Measurements from ENCODE around the gene PNRC1. TPM values are rescaled to one million over a fixed set of nuclear protein-coding genes. Genes with fewer than 3 reads are reported as not detected.

Gene PNRC1
- polyA plus RNA-seq, 1 donor from 2014 or later, result 22.2 TPM

- TF ChIP-seq SMC3 (conservative IDR thresholded peaks at IDR 0.05; ENCODE audit: poor library complexity), result no peak
- no peak for TF ChIP-seq POLR2AphosphoS5 (IDR thresholded peaks at IDR 0.05)
- TF ChIP-seq MXI1 (conservative IDR thresholded peaks at IDR 0.05; ENCODE audit: poor library complexity, severe bottlenecking), result no peak
- TF ChIP-seq CTCF (IDR thresholded peaks at IDR 0.05; ENCODE audit: poor library complexity, severe bottlenecking), result no peak
- no peak for TF ChIP-seq TAF1 (IDR thresholded peaks at IDR 0.05; ENCODE audit: low read depth)
- TF ChIP-seq EZH2 (IDR thresholded peaks at IDR 0.05; ENCODE audit: borderline replicate concordance, insufficient read depth, low read length, poor library complexity, severe bottlenecking), result no peak
- no peak for TF ChIP-seq EP300 (conservative IDR thresholded peaks at IDR 0.05; ENCODE audit: poor library complexity, severe bottlenecking)
- no peak for TF ChIP-seq RAD21 (conservative IDR thresholded peaks at IDR 0.05)
- no peak for TF ChIP-seq REST (IDR thresholded peaks at IDR 0.05; ENCODE audit: borderline replicate concordance)
- no peaks in the 10 kb centered on the region for H3F3A ChIP-seq (ENCODE audit: insufficient read depth, low read length, poor library complexity, severe bottlenecking)
- H3K27me3 ChIP-seq (ENCODE audit: insufficient read depth, low read depth, low read length), result no peaks in the 10 kb centered on the region
- no peak overlapping the region for H3K9ac ChIP-seq (ENCODE audit: low read length)
- H3K36me3 ChIP-seq (ENCODE audit: insufficient read depth, low read length), result peaks cover 4% of the 10 kb centered on the region
- H3K4me2 ChIP-seq (ENCODE audit: low read length), result no peak overlapping the region
- no peak overlapping the region for H3K27ac ChIP-seq (ENCODE audit: low read length)
- no peaks in the 10 kb centered on the region for H3K9me3 ChIP-seq (ENCODE audit: low read length)
- no peak overlapping the region for H2AFZ ChIP-seq (ENCODE audit: low read depth, low read length)
- H3K4me3 ChIP-seq (ENCODE audit: low read length), result no peak overlapping the region
- H3K79me2 ChIP-seq (replicated peaks; ENCODE audit: insufficient read depth, low read length), result peaks cover 31% of the 10 kb centered on the region
- H3K9me2 ChIP-seq (ENCODE audit: insufficient read depth, low read length), result no peaks in the 10 kb centered on the region
- no peaks in the 10 kb centered on the region for H4K20me1 ChIP-seq (ENCODE audit: insufficient read depth)
Measured at GRCh38 chr6:89110284-89110683, 29.7 kb downstream of the PNRC1 start.

- Histone ChIP-seq H3K4me3 (ENCODE audit: low read length) (no peak overlapping the region), H4K20me1 (ENCODE audit: insufficient read depth) (no peaks in the 10 kb centered on the region), H3K9ac (ENCODE audit: low read length) (no peak overlapping the region), H3F3A (ENCODE audit: insufficient read depth, low read length, poor library complexity, severe bottlenecking) (no peaks in the 10 kb centered on the region), H3K9me2 (ENCODE audit: insufficient read depth, low read length) (no peaks in the 10 kb centered on the region), H3K9me3 (ENCODE audit: low read length) (no peaks in the 10 kb centered on the region), H3K27ac (ENCODE audit: low read length) (no peak overlapping the region), H3K36me3 (ENCODE audit: insufficient read depth, low read length) (no peaks in the 10 kb centered on the region), H3K4me2 (ENCODE audit: low read length) (no peak overlapping the region), H2AFZ (ENCODE audit: low read depth, low read length) (no peak overlapping the region), H3K79me2 (replicated peaks; ENCODE audit: insufficient read depth, low read length) (peaks cover 45% of the 10 kb centered on the region), H3K27me3 (ENCODE audit: insufficient read depth, low read depth, low read length) (no peaks in the 10 kb centered on the region)
- TF ChIP-seq MXI1 (conservative IDR thresholded peaks at IDR 0.05; ENCODE audit: poor library complexity, severe bottlenecking) (no peak), TAF1 (IDR thresholded peaks at IDR 0.05; ENCODE audit: low read depth) (no peak), EP300 (conservative IDR thresholded peaks at IDR 0.05; ENCODE audit: poor library complexity, severe bottlenecking) (no peak), CTCF (IDR thresholded peaks at IDR 0.05; ENCODE audit: poor library complexity, severe bottlenecking) (no peak), REST (IDR thresholded peaks at IDR 0.05; ENCODE audit: borderline replicate concordance) (no peak), POLR2AphosphoS5 (IDR thresholded peaks at IDR 0.05) (no peak)
Measured at GRCh38 chr6:89111933-89112332, 31.4 kb downstream of the PNRC1 start.
